COLO829 (cell line): ENCODE data around the gene FAM200C.
A peak's percentile ranks its signal among the peaks of the same experiment; 100 is the strongest.
"Not testable (repeated sequence)": the region's sequence is repeated elsewhere in the genome, so short reads cannot be mapped to it uniquely, and the experiment has no call there.

Experiments used
- DNase-seq: peaks from one replicate; pipeline ENCODE4 v3.0.0; 2012; ENCODE audit warnings: low spot score

The FAM200C gene

GRCh38 chr5:160399402-160400353 lies at the start of gene FAM200C:
FAM200C (minus strand) TSS chr5:160400054; CDS start chr5:160395490, 4,564 bp downstream.
- DNase-seq: peak; percentile 94

GRCh38 chr5:160449458-160449857 lies 49.6 kb upstream of the FAM200C start:
- no peak for DNase-seq

GRCh38 chr5:160448886-160449285 lies 49.0 kb upstream of the FAM200C start:
- no peak for DNase-seq

DNA sequence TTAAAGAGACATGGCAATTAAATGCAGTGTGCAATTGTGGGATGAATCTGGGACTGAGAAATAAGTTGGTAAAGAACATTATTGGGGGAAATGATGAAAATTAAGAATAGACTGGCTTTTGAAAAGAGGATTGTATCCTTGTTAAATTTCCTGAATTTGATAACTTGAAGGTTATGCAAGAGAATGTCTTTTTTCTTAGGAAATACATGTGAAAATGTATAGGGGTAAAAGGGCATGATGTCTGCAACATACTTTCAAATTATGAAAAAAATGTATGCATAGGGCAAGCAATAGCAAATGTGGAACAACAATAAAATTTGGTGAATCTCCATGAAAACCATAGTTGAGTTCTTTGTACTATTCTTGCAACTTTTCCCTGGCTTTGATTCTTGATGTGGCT lies 45.9 kb upstream of the FAM200C start:
- no peak for DNase-seq

DNA sequence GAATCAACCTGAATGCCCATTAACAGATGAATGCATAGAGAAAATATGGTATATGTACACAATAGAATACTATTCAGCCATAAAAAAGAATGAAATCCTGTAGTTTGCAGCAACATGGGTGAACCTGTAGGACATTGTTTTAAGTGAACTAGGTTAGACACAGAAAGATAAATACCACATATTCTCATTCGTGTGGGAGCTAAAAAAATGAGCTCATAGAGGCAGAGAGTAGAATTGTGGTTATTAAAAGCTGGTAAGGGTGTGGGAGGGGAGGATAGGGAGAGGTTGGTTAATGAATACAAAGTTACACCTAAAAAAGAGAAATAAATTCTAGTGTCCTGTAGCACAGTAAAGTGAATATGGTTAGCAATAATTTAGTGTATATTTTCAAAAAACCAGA lies 45.3 kb upstream of the FAM200C start:
- DNase-seq: no peak

GRCh38 chr5:160444407-160444806 lies 44.6 kb upstream of the FAM200C start:
- DNase-seq: no peak

GRCh38 chr5:160442824-160443431 lies 43.1 kb upstream of the FAM200C start:
- DNase-seq: peak; percentile 58

- no peak for DNase-seq
Measured at GRCh38 chr5:160441311-160441781, 41.5 kb upstream of the FAM200C start.

- DNase-seq: peak; percentile 80
Measured at GRCh38 chr5:160439205-160439600, 39.3 kb upstream of the FAM200C start.

DNA sequence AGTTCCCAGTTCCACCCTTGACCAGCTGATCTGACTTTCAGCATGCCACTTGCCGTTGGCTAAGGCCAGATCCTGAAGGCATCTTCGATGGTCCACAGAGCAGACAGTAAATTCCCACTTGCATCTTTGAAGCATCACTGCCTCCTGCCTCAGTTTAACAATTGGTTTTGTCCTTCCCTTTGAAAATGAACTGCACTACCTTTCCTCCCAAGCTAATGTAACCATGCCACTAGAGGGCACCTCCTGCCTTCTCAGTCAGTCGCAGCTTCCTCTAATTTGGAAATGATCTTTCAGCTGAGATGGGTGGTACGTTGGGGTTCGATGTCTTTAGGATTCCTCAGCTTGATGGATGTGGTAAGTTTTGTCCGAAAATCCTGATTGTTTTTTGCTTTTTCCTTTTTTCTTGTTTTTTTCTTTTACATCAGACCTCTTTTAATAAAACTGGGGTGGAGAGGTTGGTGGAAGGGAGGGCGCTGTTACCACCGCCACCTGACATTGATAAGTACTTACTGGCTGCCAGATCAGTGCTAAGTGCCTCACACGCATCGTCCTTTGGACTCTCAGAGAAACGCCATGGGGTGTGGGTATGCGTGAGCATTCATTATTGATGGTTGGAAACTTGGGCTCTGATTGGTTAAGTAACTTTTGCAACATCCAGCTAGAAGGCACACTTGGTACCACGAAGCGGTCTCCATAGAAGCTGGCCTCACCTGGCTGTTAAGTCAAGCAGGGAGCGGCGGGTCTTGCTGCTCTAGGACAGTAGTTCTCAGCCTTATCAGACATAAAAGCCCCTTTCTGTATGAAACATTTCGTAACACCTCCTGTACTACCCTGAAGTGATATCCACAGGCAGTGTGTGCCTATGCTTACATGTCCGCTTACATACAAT lies 38.7 kb upstream of the FAM200C start:
- peak; percentile 73 for DNase-seq

GRCh38 chr5:160437271-160437670 lies 37.4 kb upstream of the FAM200C start:
- DNase-seq: no peak

DNA sequence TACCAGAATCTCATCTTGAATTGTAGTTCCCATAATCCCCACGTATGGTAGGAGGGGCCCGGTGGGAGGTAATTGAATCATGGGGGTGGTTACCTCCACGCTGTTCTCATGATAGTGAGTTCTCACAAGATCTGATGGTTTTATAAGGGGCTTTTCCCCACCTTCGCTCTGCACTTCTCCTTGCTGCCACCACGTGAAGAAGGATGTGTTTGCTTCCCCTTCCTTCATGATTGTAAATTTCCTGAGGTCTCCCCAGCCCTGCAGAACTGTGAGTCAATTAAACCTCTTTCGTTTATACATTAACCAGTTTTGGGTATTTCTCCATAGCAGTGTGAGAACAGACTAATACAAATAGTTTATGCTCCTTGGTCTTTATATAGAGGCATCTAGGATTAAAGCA lies 36.8 kb upstream of the FAM200C start:
- DNase-seq: not testable (repeated sequence)

GRCh38 chr5:160436017-160436416 lies 36.2 kb upstream of the FAM200C start:
- DNase-seq: no peak

DNA sequence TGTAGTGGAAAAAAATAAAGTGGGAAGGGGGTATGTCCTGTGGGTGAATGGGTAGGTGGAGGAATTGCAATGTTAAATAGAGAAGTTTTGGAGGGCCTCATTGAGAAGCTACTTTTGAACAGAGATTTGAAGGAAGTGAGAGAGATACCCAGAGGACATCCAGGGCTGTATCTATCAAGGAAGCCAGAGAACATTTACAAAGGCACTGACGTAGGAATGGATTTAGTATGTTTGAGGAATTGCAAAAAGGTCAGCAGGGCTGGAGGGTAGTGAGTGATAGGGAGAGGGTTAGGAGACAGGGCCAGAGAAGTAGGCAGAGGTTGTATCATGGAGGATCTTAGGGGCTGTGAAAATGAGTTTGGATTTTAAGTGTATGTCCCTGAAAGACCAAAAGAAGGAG lies 35.7 kb upstream of the FAM200C start:
- no peak for DNase-seq

DNA sequence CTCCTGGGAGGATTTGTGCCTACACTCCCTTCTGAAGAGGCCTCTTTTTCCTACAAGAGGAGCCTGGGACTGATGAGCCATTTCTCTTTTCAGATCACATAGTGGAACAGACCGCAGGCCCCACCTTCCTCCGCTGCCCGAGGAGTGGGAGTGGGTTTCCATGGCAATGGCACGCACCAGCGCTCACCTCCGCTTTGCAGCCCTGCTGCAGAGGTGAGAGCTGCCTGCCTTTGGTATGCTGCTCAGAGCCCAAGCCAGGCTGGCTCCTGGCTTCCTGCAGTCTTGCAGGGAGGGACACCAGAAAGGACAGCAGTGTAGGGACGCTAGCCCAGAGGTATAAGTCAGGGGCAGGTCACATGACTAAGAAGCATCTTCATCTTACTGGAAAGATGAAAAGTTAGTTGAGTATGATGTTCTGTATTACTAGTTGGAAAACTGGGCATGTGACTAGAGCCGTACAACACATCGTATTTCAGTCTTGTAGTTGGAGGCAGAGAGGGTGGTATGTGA lies 34.2 kb upstream of the FAM200C start:
- no peak for DNase-seq

DNA sequence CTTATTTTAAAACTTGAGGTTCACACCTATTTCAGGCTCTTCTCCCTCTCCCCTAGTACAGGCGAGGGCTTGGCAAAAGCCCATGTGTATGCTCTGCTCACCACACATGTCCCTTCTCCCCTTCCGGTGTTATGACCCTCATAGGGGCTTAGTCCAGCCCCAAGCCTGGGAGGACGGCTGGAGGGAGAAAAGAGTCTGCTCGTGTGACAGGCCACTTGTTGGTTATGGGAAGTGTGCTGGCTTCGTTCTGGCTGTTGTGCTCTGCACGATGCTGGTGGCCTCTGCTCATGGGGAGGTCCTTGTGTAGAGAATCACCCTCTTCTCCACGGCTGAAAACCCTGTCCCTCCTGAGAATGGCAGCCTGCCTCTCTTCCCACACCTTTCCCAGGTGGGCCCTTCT lies 32.9 kb upstream of the FAM200C start:
- no peak for DNase-seq

- DNase-seq: no peak
Measured at GRCh38 chr5:160432196-160432595, 32.3 kb upstream of the FAM200C start.

DNA sequence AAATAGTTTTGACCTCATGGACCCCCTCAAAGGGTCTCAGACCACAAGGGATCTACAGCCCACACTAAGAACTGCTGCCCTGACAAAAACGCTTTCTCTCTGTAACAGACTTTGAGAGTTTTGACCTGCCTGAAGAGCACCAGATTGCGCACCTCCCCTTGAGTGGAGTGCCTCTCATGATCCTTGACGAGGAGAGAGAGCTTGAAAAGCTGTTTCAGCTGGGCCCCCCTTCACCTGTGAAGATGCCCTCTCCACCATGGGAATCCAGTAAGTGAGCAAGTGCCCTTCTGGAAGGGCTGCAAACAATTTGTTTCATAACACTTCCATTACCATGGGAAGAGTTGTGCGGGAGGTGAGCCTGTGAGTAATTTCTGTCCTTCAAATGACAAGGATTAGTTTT lies 27.8 kb upstream of the FAM200C start:
- DNase-seq: no peak

DNA sequence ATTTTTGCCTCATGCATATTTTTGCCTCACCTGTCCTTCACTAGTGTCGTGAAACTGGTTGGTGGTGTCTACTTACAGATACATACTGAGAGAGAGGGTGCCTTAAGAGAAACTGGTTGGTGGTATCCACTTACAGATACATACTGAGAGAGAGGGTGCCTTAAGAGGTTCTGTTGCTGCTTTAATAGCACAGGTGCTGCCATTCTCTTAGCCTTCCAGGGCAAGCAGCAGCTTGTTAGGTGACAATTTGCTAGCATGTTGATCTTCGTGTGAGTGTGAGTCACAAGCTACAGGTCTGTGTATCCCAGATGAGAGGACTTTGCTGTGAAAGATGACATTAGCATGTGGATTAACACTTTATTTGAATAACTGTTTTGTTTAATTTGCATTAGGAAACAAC lies 23.2 kb upstream of the FAM200C start:
- no peak for DNase-seq

- DNase-seq: peak; percentile 87
Measured at GRCh38 chr5:160421625-160422258, 21.9 kb upstream of the FAM200C start, which contains the start of gene PTTG1. PTTG1 (plus strand) TSS chr5:160421855; CDS start chr5:160422313, 458 bp downstream.

GRCh38 chr5:160420331-160420610 lies 20.4 kb upstream of the FAM200C start:
- no peak for DNase-seq
